GM18526 (cell line): ENCODE data around the gene TNFRSF13B.

Experiments
- POLR2A ChIP-seq: IDR thresholded peaks from 3 replicates; pipeline ENCODE4 v1.6.1; 2011; ENCODE audit not compliant: insufficient read length; ENCODE audit errors: extremely low read depth

TNFRSF13B gene

GRCh38 chr17:16939606-16940115 lies 32.3 kb downstream of the TNFRSF13B start:
- TF ChIP-seq POLR2A, result no peak

- no peak for TF ChIP-seq POLR2A
Measured at GRCh38 chr17:16939208-16939576, 32.7 kb downstream of the TNFRSF13B start.

GRCh38 chr17:16938496-16939207 lies 33.3 kb downstream of the TNFRSF13B start:
- TF ChIP-seq POLR2A, result no peak

- no peak for TF ChIP-seq POLR2A
Measured at GRCh38 chr17:16938031-16938430, 33.9 kb downstream of the TNFRSF13B start.

GRCh38 chr17:16937431-16937830 lies 34.5 kb downstream of the TNFRSF13B start:
- TF ChIP-seq POLR2A, result no peak

- TF ChIP-seq POLR2A, result no peak
Measured at GRCh38 chr17:16936536-16937310, 35.2 kb downstream of the TNFRSF13B start.

- no peak for TF ChIP-seq POLR2A
Measured at GRCh38 chr17:16935786-16936185, 36.1 kb downstream of the TNFRSF13B start.

- TF ChIP-seq POLR2A, result peak; percentile 24
Measured at GRCh38 chr17:16935241-16935663, 36.7 kb downstream of the TNFRSF13B start.

GRCh38 chr17:16934836-16935235 lies 37.1 kb downstream of the TNFRSF13B start:
- TF ChIP-seq POLR2A, result peak; percentile 19

GRCh38 chr17:16934133-16934795 lies 37.7 kb downstream of the TNFRSF13B start:
- TF ChIP-seq POLR2A, result no peak

- no peak for TF ChIP-seq POLR2A
Measured at GRCh38 chr17:16933317-16934132, 38.4 kb downstream of the TNFRSF13B start.

- no peak for TF ChIP-seq POLR2A
Measured at GRCh38 chr17:16932611-16933010, 39.3 kb downstream of the TNFRSF13B start.

GRCh38 chr17:16932156-16932555 lies 39.8 kb downstream of the TNFRSF13B start:
- no peak for TF ChIP-seq POLR2A

GRCh38 chr17:16931318-16932060 lies 40.4 kb downstream of the TNFRSF13B start:
- TF ChIP-seq POLR2A, result no peak
